ENCODE results near the gene CELSR2. TPM values are rescaled to one million over a fixed set of nuclear protein-coding genes. Genes with fewer than 3 reads are reported as not detected.

CELSR2 gene
- total and polyA plus RNA-seq, 2 of the 8 experiments (the other 6 are each of a cell fraction or from before 2014, with no cell fraction given), result 12.0 to 27.7 TPM

DNA sequence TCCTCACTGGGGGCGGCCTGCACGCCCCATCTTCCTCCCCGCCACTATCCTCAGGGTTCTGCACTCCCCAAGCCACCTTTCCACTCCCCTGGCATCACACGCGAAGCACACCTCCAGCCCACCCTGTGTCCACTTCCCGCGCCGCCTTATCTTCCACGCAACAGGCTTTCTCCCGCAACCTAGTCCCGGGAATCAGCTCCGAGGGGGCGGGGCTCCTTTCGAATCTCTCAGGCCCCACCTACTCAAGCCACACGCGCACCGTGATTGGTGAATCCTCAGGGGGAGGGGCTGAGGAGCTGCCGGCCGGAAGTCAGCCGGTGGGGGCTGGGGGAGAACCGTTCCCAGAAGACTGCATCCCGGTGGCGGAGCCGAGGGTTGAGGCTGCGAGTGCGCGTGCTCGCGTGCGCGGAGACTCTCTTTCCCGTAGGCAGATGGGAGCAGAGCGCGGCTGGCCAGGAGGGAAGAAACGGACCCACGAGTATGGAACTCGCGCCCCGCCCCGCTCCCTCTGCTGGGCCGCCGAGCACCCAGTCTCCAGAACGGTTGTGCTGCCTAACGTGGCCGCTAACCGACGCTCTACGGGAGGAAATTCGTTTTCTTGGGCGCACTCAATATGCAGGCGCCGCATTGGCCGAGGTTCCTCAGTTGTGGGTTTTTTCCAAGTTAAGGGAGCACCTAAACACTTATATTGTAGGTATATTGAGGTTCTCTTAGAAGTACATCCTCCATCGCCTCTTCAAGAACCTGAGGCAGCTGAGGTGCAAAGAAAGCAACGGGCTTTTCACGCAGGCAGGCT, 33.8 kb downstream of the CELSR2 start, which contains the start of gene PSRC1 (continued):
- TF ChIP-seq KDM1A (IDR thresholded peaks at IDR 0.05; ENCODE audit: borderline replicate concordance, low read length) (no peak), SIRT6 (IDR thresholded peaks at IDR 0.05; ENCODE audit: low read length) (no peak), TCF12 (IDR thresholded peaks at IDR 0.05; ENCODE audit: low read depth, low read length) (no peak), HDAC2 (IDR thresholded peaks at IDR 0.05; ENCODE audit: borderline replicate concordance in 1 of 2, low read depth in 2 of 2, low read length in 2 of 2) (peak in 1 of 2 experiments; percentile 74; a peak in 1 of 4 replicates), SIN3A (conservative IDR thresholded peaks at IDR 0.05 in 1 of 2, IDR thresholded peaks at IDR 0.05 in 1 of 2; ENCODE audit: low read depth in 1 of 2, low read length in 2 of 2) (peak; percentile 18 to 84; a peak in 2 of 4 replicates), SAP30 (IDR thresholded peaks at IDR 0.05; ENCODE audit: insufficient read depth, insufficient replicate concordance, low read length) (peak; percentile 90), SIX5 (IDR thresholded peaks at IDR 0.05; ENCODE audit: low read depth, low read length) (no peak), CEBPB (IDR thresholded peaks at IDR 0.05; ENCODE audit: low read depth, low read length) (no peak), GABPA (IDR thresholded peaks at IDR 0.05; ENCODE audit: borderline replicate concordance, insufficient read depth, low read length) (peak; percentile 76; the same call in 1 of the 2 replicates), NANOG (IDR thresholded peaks at IDR 0.05; ENCODE audit: insufficient read depth, low read depth, low read length, poor library complexity, severe bottlenecking) (no peak)
- TF ChIP-seq, protein P1, sequence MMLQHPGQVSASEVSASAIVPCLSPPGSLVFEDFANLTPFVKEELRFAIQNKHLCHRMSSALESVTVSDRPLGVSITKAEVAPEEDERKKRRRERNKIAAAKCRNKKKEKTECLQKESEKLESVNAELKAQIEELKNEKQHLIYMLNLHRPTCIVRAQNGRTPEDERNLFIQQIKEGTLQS (IDR thresholded peaks at IDR 0.05; ENCODE audit: insufficient read depth, low read depth, low read length), result no peak
- TF ChIP-seq, protein P2, sequence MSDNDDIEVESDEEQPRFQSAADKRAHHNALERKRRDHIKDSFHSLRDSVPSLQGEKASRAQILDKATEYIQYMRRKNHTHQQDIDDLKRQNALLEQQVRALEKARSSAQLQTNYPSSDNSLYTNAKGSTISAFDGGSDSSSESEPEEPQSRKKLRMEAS (IDR thresholded peaks at IDR 0.05), result peak; percentile 69; the same call in 1 of the 2 replicates
- TF ChIP-seq, protein P3, sequence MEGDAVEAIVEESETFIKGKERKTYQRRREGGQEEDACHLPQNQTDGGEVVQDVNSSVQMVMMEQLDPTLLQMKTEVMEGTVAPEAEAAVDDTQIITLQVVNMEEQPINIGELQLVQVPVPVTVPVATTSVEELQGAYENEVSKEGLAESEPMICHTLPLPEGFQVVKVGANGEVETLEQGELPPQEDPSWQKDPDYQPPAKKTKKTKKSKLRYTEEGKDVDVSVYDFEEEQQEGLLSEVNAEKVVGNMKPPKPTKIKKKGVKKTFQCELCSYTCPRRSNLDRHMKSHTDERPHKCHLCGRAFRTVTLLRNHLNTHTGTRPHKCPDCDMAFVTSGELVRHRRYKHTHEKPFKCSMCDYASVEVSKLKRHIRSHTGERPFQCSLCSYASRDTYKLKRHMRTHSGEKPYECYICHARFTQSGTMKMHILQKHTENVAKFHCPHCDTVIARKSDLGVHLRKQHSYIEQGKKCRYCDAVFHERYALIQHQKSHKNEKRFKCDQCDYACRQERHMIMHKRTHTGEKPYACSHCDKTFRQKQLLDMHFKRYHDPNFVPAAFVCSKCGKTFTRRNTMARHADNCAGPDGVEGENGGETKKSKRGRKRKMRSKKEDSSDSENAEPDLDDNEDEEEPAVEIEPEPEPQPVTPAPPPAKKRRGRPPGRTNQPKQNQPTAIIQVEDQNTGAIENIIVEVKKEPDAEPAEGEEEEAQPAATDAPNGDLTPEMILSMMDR (IDR thresholded peaks at IDR 0.05; ENCODE audit: control extremely low read depth in 1 of 3, insufficient read depth in 1 of 3, low read depth in 1 of 3, low read length in 3 of 3), result no peak; a peak in 1 of 4 replicates
- TF ChIP-seq, protein P4, sequence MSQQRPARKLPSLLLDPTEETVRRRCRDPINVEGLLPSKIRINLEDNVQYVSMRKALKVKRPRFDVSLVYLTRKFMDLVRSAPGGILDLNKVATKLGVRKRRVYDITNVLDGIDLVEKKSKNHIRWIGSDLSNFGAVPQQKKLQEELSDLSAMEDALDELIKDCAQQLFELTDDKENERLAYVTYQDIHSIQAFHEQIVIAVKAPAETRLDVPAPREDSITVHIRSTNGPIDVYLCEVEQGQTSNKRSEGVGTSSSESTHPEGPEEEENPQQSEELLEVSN (IDR thresholded peaks at IDR 0.05), result peak; percentile 25; the same call in 1 of the 2 replicates

Data from H1 (cell line).